Cardiac muscle cell (in vitro differentiated cells and primary cell): ENCODE results near the gene USP24. TPM values are rescaled to one million over a fixed set of nuclear protein-coding genes. Genes with fewer than 3 reads are reported as not detected.

Experiments used
- DNase-seq, 2 donors: peaks; one replicate each; pipeline versions ENCODE4 v3.0.0 to v3.0.0-alpha.2; 2010 to 2017; ENCODE audit warnings: low read depth in 1 of 2, low spot score in 1 of 2
- H3K27ac ChIP-seq: fragments of 200-600 bp; sonication (generic); 2 replicates; pipeline ENCODE4 v1.5.1; 2016
- H3K27me3 ChIP-seq: fragments of 200-600 bp; sonication (generic); 2 replicates; pipeline ENCODE4 v1.6.0; 2016; ENCODE audit warnings: control low read depth
- H3K36me3 ChIP-seq: fragments of 200-600 bp; sonication (generic); 2 replicates; pipeline ENCODE4 v1.5.1; 2016; ENCODE audit warnings: control low read depth
- H3K4me1 ChIP-seq: fragments of 200-600 bp; sonication (generic); 2 replicates; pipeline ENCODE4 v1.8.1; 2017; ENCODE audit warnings: low read depth, mild to moderate bottlenecking, mixed run types
- H3K4me3 ChIP-seq: fragments of 200-600 bp; sonication (generic); 2 replicates; pipeline ENCODE4 v1.5.1; 2016; ENCODE audit warnings: mild to moderate bottlenecking
- H3K9me3 ChIP-seq: fragments of 200-600 bp; sonication (generic); 2 replicates; pipeline ENCODE4 v1.5.1; 2017; ENCODE audit warnings: low read depth, mild to moderate bottlenecking, control low read depth
- CTCF ChIP-seq: IDR thresholded peaks from 2 replicates; pipeline ENCODE4 v1.5.1; 2012; ENCODE audit warnings: low read depth, mild to moderate bottlenecking, low read length
- polyA plus RNA-seq: library from polyadenylated mRNA; unstranded; fragments of >200 nt; fragmentation: Nextera tagmentation; extraction: Ambion mirVana; gene quantifications from 2 replicates; pipeline ENCODE4 v1.2.1, GENCODE V29; 2016
- total RNA-seq: library from RNA; depleted of rRNA; stranded (reverse); fragments of >200 nt; gene quantifications from 2 replicates; pipeline ENCODE4 v1.2.3, GENCODE V29; 2016

Gene USP24
- total and polyA plus RNA-seq, 2 experiments from 2014 or later, result 8.0 to 34.9 TPM

GRCh38 chr1:55076356-55076755, 138.8 kb downstream of the USP24 start:
- no peak overlapping the region for H3K4me3 ChIP-seq
- H3K27ac ChIP-seq, result no peak overlapping the region
- H3K9me3 ChIP-seq, result no peaks in the 10 kb centered on the region
- peaks cover 64% of the 10 kb centered on the region for H3K36me3 ChIP-seq
- no peak for DNase-seq
- H3K4me1 ChIP-seq, result no peaks in the 10 kb centered on the region
- TF ChIP-seq CTCF, result no peak
- H3K27me3 ChIP-seq, result no peaks in the 10 kb centered on the region

GRCh38 chr1:55074455-55074854, 140.7 kb downstream of the USP24 start:
- H3K9me3 ChIP-seq, result no peaks in the 10 kb centered on the region
- no peak overlapping the region for H3K27ac ChIP-seq
- peaks cover 51% of the 10 kb centered on the region for H3K36me3 ChIP-seq
- no peaks in the 10 kb centered on the region for H3K4me1 ChIP-seq
- no peaks in the 10 kb centered on the region for H3K27me3 ChIP-seq
- DNase-seq, result no peak
- no peak overlapping the region for H3K4me3 ChIP-seq
- TF ChIP-seq CTCF, result no peak

GRCh38 chr1:55073187-55073916, 141.8 kb downstream of the USP24 start:
- H3K4me1 ChIP-seq, result no peaks in the 10 kb centered on the region
- DNase-seq, result no peak
- TF ChIP-seq CTCF, result no peak

GRCh38 chr1:55071477-55071876, 143.7 kb downstream of the USP24 start:
- peak; percentile 73 to 79 for DNase-seq
- H3K4me1 ChIP-seq, result no peaks in the 10 kb centered on the region
- peak overlapping the region; percentile 31 for H3K27ac ChIP-seq
- H3K36me3 ChIP-seq, result peaks cover 55% of the 10 kb centered on the region
- no peaks in the 10 kb centered on the region for H3K27me3 ChIP-seq
- TF ChIP-seq CTCF, result peak; percentile 69
- H3K9me3 ChIP-seq, result no peaks in the 10 kb centered on the region
- H3K4me3 ChIP-seq, result no peak overlapping the region

More at GRCh38 chr1:55073187-55073916, 141.8 kb downstream of the USP24 start:
- Histone ChIP-seq H3K4me3 (no peak overlapping the region), H3K27me3 (no peaks in the 10 kb centered on the region), H3K36me3 (peaks cover 53% of the 10 kb centered on the region), H3K9me3 (no peaks in the 10 kb centered on the region), H3K27ac (no peak overlapping the region)

GRCh38 chr1:55070293-55071164, 144.6 kb downstream of the USP24 start:
- peaks cover 53% of the 10 kb centered on the region for H3K36me3 ChIP-seq
- H3K27me3 ChIP-seq, result no peaks in the 10 kb centered on the region
- H3K4me3 ChIP-seq, result no peak overlapping the region
- no peaks in the 10 kb centered on the region for H3K9me3 ChIP-seq
- no peak for DNase-seq
- H3K4me1 ChIP-seq, result no peaks in the 10 kb centered on the region
- no peak for TF ChIP-seq CTCF
- H3K27ac ChIP-seq, result no peak overlapping the region
